Transverse colon (tissue), 4 donors: ENCODE results near the gene ZNF644. TPM values are rescaled to one million over a fixed set of nuclear protein-coding genes. Genes with fewer than 3 reads are reported as not detected.

Source experiments
- DNase-seq: peaks from one replicate; pipeline ENCODE4 v3.0.0-alpha.2; 2019
- H3K27ac ChIP-seq, 4 donors: fragments of 200-600 bp; sonication (generic); 2 replicates each; pipeline ENCODE4 v1.5.1; 2016 to 2018; ENCODE audit warnings: inconsistent platforms in 4 of 4
- H3K27me3 ChIP-seq: fragments of 200-600 bp; sonication (generic); 2 replicates; pipeline ENCODE4 v1.5.1; 2017; ENCODE audit warnings: inconsistent platforms
- H3K36me3 ChIP-seq, 4 donors: fragments of 200-600 bp; sonication (generic); 2 replicates each; pipeline ENCODE4 v1.5.1; 2017 to 2019; ENCODE audit warnings: inconsistent platforms in 4 of 4
- H3K4me1 ChIP-seq, 4 donors: fragments of 200-600 bp; sonication (generic); 2 replicates each; pipeline ENCODE4 v1.5.1; 2017 to 2020; ENCODE audit warnings: inconsistent platforms in 4 of 4
- H3K4me3 ChIP-seq, 4 donors: fragments of 200-600 bp; sonication (generic); 1 replicate in 1 of 4; 2 replicates in 3 of 4; pipeline versions ENCODE4 v1.5.1 to v1.6.1; 2017 to 2019; ENCODE audit warnings: inconsistent platforms in 4 of 4
- H3K9me3 ChIP-seq, 2 donors: fragments of 200-600 bp; sonication (generic); 2 replicates each; pipeline ENCODE4 v1.5.1; 2017 to 2019; ENCODE audit warnings: inconsistent platforms in 2 of 2
- EP300 ChIP-seq: sonication (generic); formaldehyde crosslinking; IDR thresholded peaks from one replicate; pipeline ENCODE4 v1.6.1; 2017; ENCODE audit warnings: antibody characterized with exemption, low read depth
- POLR2A ChIP-seq: fragments of 450-650 bp; IDR thresholded peaks from one replicate; pipeline ENCODE4 v1.6.1; 2016; ENCODE audit warnings: antibody characterized with exemption, mild to moderate bottlenecking, moderate library complexity
- POLR2AphosphoS5 ChIP-seq, 3 donors: sonication (generic); formaldehyde crosslinking; IDR thresholded peaks; one replicate each; pipeline ENCODE4 v1.6.1; 2016; ENCODE audit warnings: antibody characterized with exemption in 3 of 3
- WGBS, 2 donors: methylation state at CpG; one replicate each; pipeline ENCODE4 v1.1.5; 2018; ENCODE audit warnings: low coverage in 1 of 2; 5-methylcytosine and 5-hydroxymethylcytosine counted together
- in situ Hi-C, 4 donors: fragments of 200-750 bp; cut with MboI; loops; one replicate each; pipeline versions ENCODE4 v1.15.0 to v1.15.1; 2017; ENCODE audit warnings: low sequenced_read_pairs in 3 of 4, low pct_ligation_motif_present in 1 of 4, low pct_unique_long_range_greater_than_20kb in 1 of 4
- intact Hi-C: fragments of 100-400 bp; cut with DNase I; formaldehyde crosslinking; loops from one replicate; pipeline ENCODE4 v1.15.1; 2023; ENCODE audit warnings: low total_unique reads
- total RNA-seq, 4 donors: library from RNA; depleted of rRNA; stranded (reverse); fragments of >200 nt; gene quantifications; one replicate each; pipeline ENCODE4 v1.1.0, GENCODE V29; 2016
- TF ChIP-seq, protein P1 (sequence below), 5 experiments: fragments of 200-600 bp in 3 of 5; fragments of 450-650 bp in 2 of 5; sonication (generic) in 3 of 5; IDR thresholded peaks; 1 replicate in 2 of 5; 2 replicates in 3 of 5; pipeline ENCODE4 v1.5.1; 2016 to 2017; ENCODE audit warnings: antibody characterized with exemption in 5 of 5, inconsistent platforms in 3 of 5, mild to moderate bottlenecking in 2 of 5, moderate library complexity in 1 of 5

ZNF644 gene
- total RNA-seq, 4 donors from 2014 or later: 19.5 to 86.2 (median 50.4) TPM

DNA sequence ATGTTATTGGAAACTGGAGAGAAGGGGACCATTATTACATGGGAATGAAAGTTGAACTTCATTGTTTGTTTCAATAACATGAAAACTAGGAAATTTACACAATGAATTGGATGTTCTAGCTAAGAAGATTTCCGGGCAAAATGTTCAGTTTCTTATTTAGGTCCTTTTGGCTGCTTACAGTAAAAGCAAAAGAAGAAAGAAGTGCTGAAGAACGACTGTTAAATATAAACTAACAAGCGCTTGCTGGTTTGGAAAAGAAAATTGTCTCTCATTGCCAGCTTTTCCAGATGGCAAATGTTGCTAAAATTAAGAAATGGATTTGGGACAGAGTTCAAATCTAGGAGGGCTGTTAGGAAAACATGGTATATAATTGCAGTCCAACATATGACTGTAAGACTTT, 139.6 kb downstream of the ZNF644 start:
- no peak for DNase-seq
- no peaks in the 10 kb centered on the region for H3K36me3 ChIP-seq
- peaks cover 4% of the 10 kb centered on the region for H3K27me3 ChIP-seq
- TF ChIP-seq POLR2A (no peak), EP300 (no peak), POLR2AphosphoS5 (IDR thresholded peaks at IDR 0.05) (no peak)
- TF ChIP-seq, protein P1, sequence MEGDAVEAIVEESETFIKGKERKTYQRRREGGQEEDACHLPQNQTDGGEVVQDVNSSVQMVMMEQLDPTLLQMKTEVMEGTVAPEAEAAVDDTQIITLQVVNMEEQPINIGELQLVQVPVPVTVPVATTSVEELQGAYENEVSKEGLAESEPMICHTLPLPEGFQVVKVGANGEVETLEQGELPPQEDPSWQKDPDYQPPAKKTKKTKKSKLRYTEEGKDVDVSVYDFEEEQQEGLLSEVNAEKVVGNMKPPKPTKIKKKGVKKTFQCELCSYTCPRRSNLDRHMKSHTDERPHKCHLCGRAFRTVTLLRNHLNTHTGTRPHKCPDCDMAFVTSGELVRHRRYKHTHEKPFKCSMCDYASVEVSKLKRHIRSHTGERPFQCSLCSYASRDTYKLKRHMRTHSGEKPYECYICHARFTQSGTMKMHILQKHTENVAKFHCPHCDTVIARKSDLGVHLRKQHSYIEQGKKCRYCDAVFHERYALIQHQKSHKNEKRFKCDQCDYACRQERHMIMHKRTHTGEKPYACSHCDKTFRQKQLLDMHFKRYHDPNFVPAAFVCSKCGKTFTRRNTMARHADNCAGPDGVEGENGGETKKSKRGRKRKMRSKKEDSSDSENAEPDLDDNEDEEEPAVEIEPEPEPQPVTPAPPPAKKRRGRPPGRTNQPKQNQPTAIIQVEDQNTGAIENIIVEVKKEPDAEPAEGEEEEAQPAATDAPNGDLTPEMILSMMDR (IDR thresholded peaks at IDR 0.05): no peak
- no peak overlapping the region for H3K27ac ChIP-seq
- WGBS, 2 donors: 43 to 53% methylated on average over 2 to 3 of the region's 3 CpGs
- no peak overlapping the region for H3K4me3 ChIP-seq
- no peaks in the 10 kb centered on the region for H3K4me1 ChIP-seq
- in situ Hi-C loops (no loop called here), intact Hi-C loops (no loop called here)
- peaks cover 16 to 29% of the 10 kb centered on the region in 2 donors for H3K9me3 ChIP-seq

DNA sequence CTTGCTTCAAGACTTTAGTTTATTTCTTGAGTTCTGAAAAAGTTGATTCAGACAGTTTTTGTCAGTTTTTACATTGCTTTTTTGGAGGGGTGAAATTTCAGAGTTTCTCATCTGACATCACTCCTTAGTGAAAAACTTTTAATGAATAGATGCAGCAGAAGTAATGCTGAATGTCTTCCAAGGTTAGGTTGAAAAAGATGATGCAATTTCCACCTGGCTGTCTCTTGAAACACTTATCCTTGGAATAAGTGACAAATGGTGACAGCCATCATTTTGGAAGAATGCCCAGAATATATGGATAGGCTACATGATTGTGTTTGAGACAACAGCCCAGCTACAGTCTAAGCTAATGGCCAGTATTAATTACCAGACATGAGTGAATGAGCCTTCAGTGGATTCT, 140.8 kb downstream of the ZNF644 start:
- Histone ChIP-seq H3K4me1 (no peaks in the 10 kb centered on the region), H3K36me3 (no peaks in the 10 kb centered on the region), H3K9me3 (peaks cover 16 to 29% of the 10 kb centered on the region in 2 donors), H3K27me3 (peaks cover 4% of the 10 kb centered on the region), H3K27ac (no peak overlapping the region), H3K4me3 (no peak overlapping the region)
- no peak for DNase-seq
- intact Hi-C loops (no loop called here), in situ Hi-C loops (no loop called here)
- no peak for TF ChIP-seq EP300
- no peak for TF ChIP-seq POLR2A
- no peak for TF ChIP-seq POLR2AphosphoS5 (IDR thresholded peaks at IDR 0.05)
- TF ChIP-seq, protein P1 (IDR thresholded peaks at IDR 0.05): no peak

DNA sequence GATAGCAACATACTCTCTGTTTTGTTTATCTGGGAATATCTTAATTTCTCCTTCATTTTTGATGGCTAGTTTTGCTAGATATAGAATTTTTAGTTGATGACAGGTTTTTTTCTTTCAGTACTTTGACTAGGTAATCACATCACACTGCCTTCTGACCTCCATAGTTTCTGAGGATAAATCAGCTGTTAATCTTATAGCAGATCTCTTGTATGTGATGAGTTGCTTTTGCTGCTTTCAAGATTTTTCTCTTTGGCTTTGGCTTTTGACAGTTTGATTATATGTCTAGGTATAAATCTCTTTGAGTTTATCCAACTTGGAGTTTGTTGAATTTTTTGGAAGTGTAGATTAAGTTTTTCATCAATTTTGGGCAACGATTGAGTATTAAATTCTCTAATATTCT, 142.6 kb downstream of the ZNF644 start:
- no peaks in the 10 kb centered on the region for H3K36me3 ChIP-seq
- no peak overlapping the region for H3K4me3 ChIP-seq
- in situ Hi-C loops: no loop called here
- 97 to 100% methylated on average over 1 of the region's 1 CpG for WGBS, 2 donors
- H3K9me3 ChIP-seq: peaks cover 16 to 29% of the 10 kb centered on the region in 2 donors
- peaks cover 4% of the 10 kb centered on the region for H3K27me3 ChIP-seq
- no peak overlapping the region for H3K27ac ChIP-seq
- no peak for TF ChIP-seq POLR2AphosphoS5 (IDR thresholded peaks at IDR 0.05)
- TF ChIP-seq POLR2A: no peak
- TF ChIP-seq EP300: no peak
- TF ChIP-seq, protein P1 (IDR thresholded peaks at IDR 0.05): no peak
- H3K4me1 ChIP-seq: no peaks in the 10 kb centered on the region
- no peak for DNase-seq
- intact Hi-C loops: no loop called here

DNA sequence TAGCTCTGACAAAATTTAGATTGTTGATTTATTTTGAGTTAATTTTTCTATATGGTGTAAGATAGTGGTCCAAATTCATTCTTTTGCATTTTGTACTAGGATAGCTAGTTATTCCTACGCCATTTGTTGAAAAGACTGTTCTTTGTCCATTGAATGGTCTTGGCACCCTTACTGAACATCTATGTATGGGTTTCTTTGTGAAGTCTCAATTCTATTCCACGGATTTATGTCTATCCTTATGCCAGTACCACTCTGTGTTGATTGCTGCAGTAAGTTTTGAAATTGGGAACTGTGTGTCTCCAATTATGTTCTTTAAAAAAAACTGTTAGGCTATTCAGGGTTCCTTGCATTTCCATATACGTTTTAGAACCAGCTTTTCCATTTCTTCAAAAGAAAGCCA, 145.7 kb downstream of the ZNF644 start:
- Histone ChIP-seq H3K4me1 (no peaks in the 10 kb centered on the region), H3K27ac (no peak overlapping the region), H3K36me3 (no peaks in the 10 kb centered on the region), H3K4me3 (no peak overlapping the region), H3K9me3 (peaks cover 16 to 29% of the 10 kb centered on the region in 2 donors), H3K27me3 (peaks cover 4% of the 10 kb centered on the region)
- no peak for DNase-seq
- WGBS, 2 donors: 81 to 85% methylated on average over 3 of the region's 3 CpGs
- in situ Hi-C loops (no loop called here), intact Hi-C loops (no loop called here)
- TF ChIP-seq, protein P1 (IDR thresholded peaks at IDR 0.05): no peak
- TF ChIP-seq EP300 (no peak), POLR2AphosphoS5 (IDR thresholded peaks at IDR 0.05) (no peak), POLR2A (no peak)
